WTC11 (cell line): ENCODE data around the gene BTBD8.

Experiments used
- CTCF ChIP-seq: fragments of 200-600 bp; IDR thresholded peaks from 2 replicates; pipeline ENCODE4 v1.8.0; 2022; ENCODE audit warnings: antibody characterized with exemption
- SMAD4 ChIP-seq: sonication (generic); formaldehyde crosslinking; IDR thresholded peaks from 2 replicates; pipeline ENCODE4 v1.8.0; 2022; ENCODE audit warnings: mild to moderate bottlenecking, missing genetic modification reagents

GRCh38 chr1:92051948-92052347 lies 28.2 kb upstream of the BTBD8 start:
- no peak for TF ChIP-seq SMAD4 (CRISPR knock-in tag)
- TF ChIP-seq CTCF, result no peak
